HG03460 (cell line): ENCODE data around the gene CDC42BPA.
"Not testable (repeated sequence)": the region's sequence is repeated elsewhere in the genome, so short reads cannot be mapped to it uniquely, and the experiment has no call there.

ENCODE experiments used
- ATAC-seq: cut with Tn5 transposase; IDR thresholded peaks from one replicate; pipeline ENCODE4 v1.9.1; 2021; ENCODE audit not compliant: unreplicated experiment

Gene CDC42BPA

DNA sequence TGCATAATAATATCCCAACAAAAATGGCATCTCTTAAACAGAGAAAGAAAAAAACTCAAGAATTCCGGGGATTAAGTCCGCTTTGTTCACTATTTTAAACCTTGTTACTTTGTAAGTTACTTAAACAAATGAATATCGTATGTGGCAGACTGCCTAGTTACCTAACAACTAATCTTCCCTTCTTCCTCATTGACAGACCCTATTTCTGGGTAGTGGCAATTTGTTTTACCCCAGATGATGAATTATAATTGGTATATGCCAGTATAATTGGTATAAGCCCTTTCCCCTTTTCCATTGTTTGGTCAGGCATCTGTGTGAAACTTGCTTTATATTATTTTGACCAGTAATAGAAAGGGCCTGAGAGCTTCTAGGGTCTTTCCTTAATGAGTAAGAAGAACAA, 52.4 kb downstream of the CDC42BPA start:
- no peak for ATAC-seq

DNA sequence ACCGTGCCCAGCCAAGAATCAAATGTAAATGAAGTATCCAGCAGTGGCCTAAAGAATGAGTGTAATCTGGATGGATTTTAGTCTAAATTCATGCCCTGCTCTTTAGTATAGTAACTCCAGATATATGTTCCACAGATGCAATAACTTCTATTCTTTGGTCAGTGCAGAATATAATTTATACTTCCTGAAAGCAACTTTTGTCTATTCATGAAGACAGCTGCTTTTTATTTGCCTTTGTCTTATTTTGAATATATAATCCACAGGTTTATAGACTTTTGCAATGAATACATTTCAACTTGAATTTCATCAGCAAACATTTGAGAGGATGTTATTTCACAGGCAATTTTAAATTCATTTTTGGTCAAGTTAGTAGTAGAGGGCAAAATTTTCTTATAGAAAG, 54.4 kb downstream of the CDC42BPA start:
- ATAC-seq = no peak

GRCh38 chr1:227261501-227261900, 56.8 kb downstream of the CDC42BPA start:
- no peak for ATAC-seq

GRCh38 chr1:227260433-227260832, 57.9 kb downstream of the CDC42BPA start:
- ATAC-seq = no peak

GRCh38 chr1:227257964-227258363, 60.3 kb downstream of the CDC42BPA start:
- ATAC-seq = no peak

DNA sequence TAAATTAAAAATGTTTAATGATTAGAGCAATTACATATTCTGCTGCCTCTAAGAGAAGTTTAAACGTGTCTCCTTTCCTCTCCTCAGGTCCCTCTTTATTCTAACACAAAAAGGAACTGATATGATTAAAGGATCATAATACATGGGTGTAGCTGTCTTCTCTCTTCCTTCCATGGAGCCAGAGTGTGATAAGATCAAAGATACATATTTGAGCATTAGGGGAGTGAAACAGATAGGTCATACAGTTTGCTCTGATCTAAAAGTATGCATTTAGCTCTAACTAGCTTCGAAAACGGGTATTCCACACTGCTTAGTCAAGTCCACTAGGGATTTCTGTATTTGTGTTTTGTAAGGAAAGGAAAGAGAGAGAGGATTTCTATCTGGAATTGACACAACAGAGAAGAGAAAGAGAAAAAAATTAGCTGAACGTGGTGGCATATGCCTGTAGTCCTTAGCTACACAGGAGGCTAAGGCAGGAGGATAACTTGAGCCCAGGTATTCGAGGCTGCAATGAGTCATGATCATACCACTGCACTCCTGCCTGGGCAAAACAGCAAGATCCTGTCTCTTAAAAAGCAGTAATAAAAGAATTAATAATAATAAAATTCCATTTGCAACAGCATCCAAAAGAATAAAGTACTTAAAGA, 63.1 kb downstream of the CDC42BPA start:
- ATAC-seq = no peak

GRCh38 chr1:227253065-227253464, 65.2 kb downstream of the CDC42BPA start:
- no peak for ATAC-seq

DNA sequence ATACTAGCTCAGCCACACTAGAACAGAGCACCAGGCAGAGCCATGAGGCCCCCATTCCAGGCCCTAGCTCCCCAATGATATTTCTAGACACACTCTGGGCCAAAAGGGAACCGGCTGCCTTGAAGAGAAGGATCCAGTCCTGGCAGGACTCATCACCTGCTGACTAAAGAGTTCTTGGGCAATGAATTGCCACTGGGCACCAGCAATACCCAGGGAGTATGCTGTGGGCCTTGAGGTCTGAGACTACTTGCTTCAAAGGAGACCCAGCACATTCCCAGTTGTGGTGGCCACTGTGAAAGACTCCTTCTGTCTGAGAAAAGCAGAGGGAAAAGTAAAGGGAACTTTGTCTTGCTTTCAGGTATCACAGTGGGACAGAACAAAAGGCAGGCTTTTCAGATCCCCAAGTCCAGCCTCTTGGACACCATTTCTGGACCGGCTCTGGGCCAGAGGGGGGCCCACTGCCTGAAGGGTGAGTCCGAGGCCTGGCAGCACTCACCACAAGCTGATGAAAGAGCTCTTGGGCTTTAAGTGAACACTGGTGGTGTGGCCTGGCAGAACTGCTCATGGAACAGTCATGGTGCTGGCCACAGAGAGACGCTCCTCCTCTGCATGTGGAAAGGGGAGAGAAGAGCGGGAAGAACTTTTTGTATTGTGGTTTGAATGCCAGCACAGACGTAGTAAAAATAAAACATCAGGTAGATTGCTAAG, 72.5 kb downstream of the CDC42BPA start:
- ATAC-seq = no peak

DNA sequence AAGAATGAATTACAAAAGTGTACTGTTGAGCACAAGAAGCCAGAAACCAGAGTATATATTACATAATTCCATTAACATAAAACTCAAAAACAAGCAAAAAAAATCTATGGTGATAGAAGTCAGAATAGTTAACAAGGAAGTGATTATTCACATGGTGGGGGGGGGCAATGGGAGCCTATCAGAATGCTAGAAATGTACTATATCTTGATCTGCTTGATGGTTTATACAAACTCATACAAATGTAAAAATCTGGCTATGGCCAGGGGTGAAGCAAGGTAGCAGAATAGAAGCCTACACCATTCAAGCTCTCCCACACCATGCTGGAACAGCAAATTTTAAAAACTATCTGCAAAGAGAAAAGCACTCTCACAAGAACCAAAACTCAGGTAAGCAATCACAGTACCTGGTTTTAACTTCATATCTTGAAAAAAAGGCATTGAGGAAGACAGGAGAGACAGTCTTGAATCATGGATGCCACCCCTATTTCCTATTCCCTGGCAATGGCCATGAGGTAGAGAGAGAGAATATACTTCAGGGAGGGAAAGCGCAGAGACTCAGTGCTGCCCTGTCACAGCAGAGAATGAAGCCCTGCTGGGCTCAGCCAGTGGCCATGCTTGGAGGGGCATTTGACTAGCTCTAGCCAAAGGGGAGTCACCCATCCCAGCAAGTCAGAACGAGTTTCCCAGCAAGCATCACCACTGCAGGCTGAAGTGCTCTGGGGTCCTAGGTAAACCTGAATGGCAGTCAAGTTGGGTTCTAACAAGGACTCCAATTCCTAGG, 73.8 kb downstream of the CDC42BPA start:
- ATAC-seq = no peak

- no peak for ATAC-seq
Observed at GRCh38 chr1:227242811-227243682, 75.2 kb downstream of the CDC42BPA start.

- no peak for ATAC-seq
Observed at GRCh38 chr1:227240983-227241382, 77.3 kb downstream of the CDC42BPA start.

- no peak for ATAC-seq
Observed at GRCh38 chr1:227234998-227235405, 83.3 kb downstream of the CDC42BPA start.

- not testable (repeated sequence) for ATAC-seq
Observed at GRCh38 chr1:227231128-227231527, 87.2 kb downstream of the CDC42BPA start.

GRCh38 chr1:227228201-227228600, 90.1 kb downstream of the CDC42BPA start:
- no peak for ATAC-seq

- no peak for ATAC-seq
Observed at GRCh38 chr1:227227761-227228160, 90.5 kb downstream of the CDC42BPA start.

- no peak for ATAC-seq
Observed at GRCh38 chr1:227225715-227226346, 92.5 kb downstream of the CDC42BPA start.

GRCh38 chr1:227223171-227223806, 95.0 kb downstream of the CDC42BPA start:
- no peak for ATAC-seq

DNA sequence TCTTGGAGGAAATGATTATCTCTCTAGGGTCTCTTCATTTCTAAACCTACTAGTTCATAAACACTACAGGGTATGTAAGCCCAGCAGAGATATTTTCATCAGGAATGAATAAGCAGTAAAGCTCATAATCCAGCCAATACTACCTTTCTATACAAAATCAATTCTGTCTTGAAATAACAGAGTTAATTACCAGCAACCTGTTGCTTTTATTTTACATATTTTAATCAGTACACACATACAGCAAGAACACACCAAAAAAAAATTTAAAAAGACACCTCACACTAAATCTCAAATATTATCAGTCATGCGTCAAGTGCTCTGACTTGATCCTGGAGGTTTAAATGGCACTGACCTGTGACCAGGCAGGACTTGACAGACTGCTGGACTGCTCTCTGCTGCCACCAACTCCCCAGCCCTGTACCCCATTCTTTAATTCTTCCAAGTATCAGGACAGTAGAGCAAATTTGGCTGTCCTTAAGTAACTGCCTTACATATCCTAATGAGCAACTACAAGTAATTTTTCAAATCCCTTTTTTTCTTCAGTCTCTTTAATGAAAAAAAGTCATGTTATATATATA, 98.5 kb downstream of the CDC42BPA start:
- ATAC-seq = no peak

- ATAC-seq = no peak
Observed at GRCh38 chr1:227218870-227219573, 99.3 kb downstream of the CDC42BPA start.
